HAP-1 (cell line): ENCODE data around the gene HCST.
"Not testable (repeated sequence)": the region's sequence is repeated elsewhere in the genome, so short reads cannot be mapped to it uniquely, and the experiment has no call there.

ENCODE experiments used
- DNase-seq, 2 experiments: peaks; one replicate each; pipeline ENCODE4 v3.0.0-alpha.2; 2016 to 2020; ENCODE audit warnings: low spot score in 2 of 2
- H3K27me3 ChIP-seq: fragments of 250-450 bp; sonication (Bioruptor Pico); 2 replicates; pipeline ENCODE4 v1.5.1; 2020; ENCODE audit warnings: low read depth, mild to moderate bottlenecking, moderate library complexity
- H3K36me3 ChIP-seq: fragments of 250-450 bp; sonication (Bioruptor Pico); replicated peaks from 2 replicates; pipeline ENCODE4 v1.5.1; 2020; ENCODE audit warnings: mild to moderate bottlenecking
- H3K4me1 ChIP-seq: fragments of 250-450 bp; sonication (Bioruptor Pico); 2 replicates; pipeline ENCODE4 v1.5.1; 2020; ENCODE audit warnings: mild to moderate bottlenecking
- H3K4me3 ChIP-seq: fragments of 250-450 bp; sonication (Bioruptor Pico); 2 replicates; pipeline ENCODE4 v1.5.1; 2020; ENCODE audit warnings: mild to moderate bottlenecking, moderate library complexity
- H3K9me3 ChIP-seq: fragments of 250-450 bp; sonication (Bioruptor Pico); 2 replicates; pipeline ENCODE4 v1.5.1; 2020; ENCODE audit warnings: mild to moderate bottlenecking, moderate library complexity
- in situ Hi-C: fragments of 300-500 bp; cut with MboI; formaldehyde crosslinking; loops from 3 replicates; pipeline ENCODE4 v1.14.3; 2020; ENCODE audit warnings: low sequenced_read_pairs, inconsistent platforms, mixed read lengths

HCST gene

GRCh38 chr19:35869327-35870123 is 32.8 kb upstream of the HCST start:
- peak; percentile 95 to 97 for DNase-seq
- Histone ChIP-seq H3K4me3 (peak overlapping the region; percentile 36), H3K27me3 (no peaks in the 10 kb centered on the region), H3K9me3 (no peaks in the 10 kb centered on the region), H3K36me3 (no peaks in the 10 kb centered on the region), H3K4me1 (peaks cover 17% of the 10 kb centered on the region)
- in situ Hi-C loops = no loop called here

DNA sequence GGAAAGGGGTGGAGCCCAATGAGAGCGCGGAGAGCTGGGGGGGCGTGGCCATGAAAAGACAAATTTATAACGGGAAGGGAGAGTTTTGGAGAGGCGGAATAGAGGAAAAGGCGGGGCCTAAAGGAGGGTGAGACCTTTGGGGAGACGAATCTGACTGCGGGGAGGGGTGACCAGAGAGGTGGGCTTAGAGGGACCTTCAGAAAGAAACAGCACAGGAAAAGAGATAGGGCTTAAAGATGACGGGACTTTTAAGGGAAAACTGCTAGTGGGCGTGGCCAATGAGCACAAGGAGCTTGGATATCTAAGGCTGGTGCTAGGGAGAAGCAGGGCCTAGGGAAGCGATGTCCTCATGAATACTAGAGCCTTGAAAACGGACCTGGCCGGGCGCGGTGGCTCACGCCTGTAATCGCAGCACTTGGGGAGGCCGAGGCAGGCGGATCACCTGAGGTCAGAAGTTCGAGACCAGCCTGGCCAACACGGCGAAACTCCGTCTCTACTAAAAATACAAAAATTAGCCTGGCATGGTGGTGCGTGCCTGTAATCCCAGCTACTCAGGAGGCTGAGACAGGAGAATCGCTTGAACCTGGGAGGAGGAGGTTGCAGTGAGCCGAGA is 32.1 kb upstream of the HCST start:
- Histone ChIP-seq H3K4me1 (peaks cover 17% of the 10 kb centered on the region), H3K4me3 (peak overlapping the region; percentile 36)
- in situ Hi-C loops, H3K9me3 ChIP-seq, H3K27me3 ChIP-seq, H3K36me3 ChIP-seq: not testable (repeated sequence)
- DNase-seq = peak; percentile 91 to 93

GRCh38 chr19:35870798-35871197 is 31.5 kb upstream of the HCST start:
- H3K9me3 ChIP-seq = no peaks in the 10 kb centered on the region
- no peak overlapping the region for H3K4me3 ChIP-seq
- in situ Hi-C loops = no loop called here
- DNase-seq = no peak
- H3K36me3 ChIP-seq = no peaks in the 10 kb centered on the region
- no peaks in the 10 kb centered on the region for H3K27me3 ChIP-seq
- H3K4me1 ChIP-seq = peaks cover 17% of the 10 kb centered on the region

GRCh38 chr19:35871611-35872010 is 30.7 kb upstream of the HCST start:
- in situ Hi-C loops = no loop called here
- Histone ChIP-seq H3K36me3 (no peaks in the 10 kb centered on the region), H3K9me3 (no peaks in the 10 kb centered on the region)

DNA sequence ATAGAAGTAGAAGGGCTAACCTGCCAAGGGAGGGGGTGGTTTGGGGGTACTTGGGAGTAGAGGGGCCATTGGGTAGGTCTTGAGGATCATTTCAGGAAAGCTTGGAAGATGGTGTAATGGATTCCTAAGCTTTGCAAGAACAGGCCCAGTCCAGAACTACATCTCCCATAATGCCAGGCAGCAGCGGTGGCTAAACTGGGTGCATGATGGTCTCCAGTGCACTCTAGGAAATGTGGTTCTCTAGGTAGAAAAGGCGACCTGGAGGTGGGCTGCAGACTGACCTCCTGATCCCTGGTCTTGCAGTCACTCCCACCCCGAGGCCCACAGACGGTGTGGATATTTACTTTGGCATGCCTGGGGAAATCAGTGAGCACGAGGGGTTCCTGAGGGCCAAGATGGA is 30.1 kb upstream of the HCST start:
- no peaks in the 10 kb centered on the region for H3K27me3 ChIP-seq
- H3K36me3 ChIP-seq = no peaks in the 10 kb centered on the region; the same call in 1 of the 2 replicates
- no peak for DNase-seq
- in situ Hi-C loops = no loop called here
- peaks cover 17% of the 10 kb centered on the region for H3K4me1 ChIP-seq
- H3K9me3 ChIP-seq = no peaks in the 10 kb centered on the region
- H3K4me3 ChIP-seq = no peak overlapping the region

More at GRCh38 chr19:35871611-35872010, 30.7 kb upstream of the HCST start:
- H3K4me3 ChIP-seq = no peak overlapping the region
- peaks cover 17% of the 10 kb centered on the region for H3K4me1 ChIP-seq
- DNase-seq = no peak
- H3K27me3 ChIP-seq = no peaks in the 10 kb centered on the region

DNA sequence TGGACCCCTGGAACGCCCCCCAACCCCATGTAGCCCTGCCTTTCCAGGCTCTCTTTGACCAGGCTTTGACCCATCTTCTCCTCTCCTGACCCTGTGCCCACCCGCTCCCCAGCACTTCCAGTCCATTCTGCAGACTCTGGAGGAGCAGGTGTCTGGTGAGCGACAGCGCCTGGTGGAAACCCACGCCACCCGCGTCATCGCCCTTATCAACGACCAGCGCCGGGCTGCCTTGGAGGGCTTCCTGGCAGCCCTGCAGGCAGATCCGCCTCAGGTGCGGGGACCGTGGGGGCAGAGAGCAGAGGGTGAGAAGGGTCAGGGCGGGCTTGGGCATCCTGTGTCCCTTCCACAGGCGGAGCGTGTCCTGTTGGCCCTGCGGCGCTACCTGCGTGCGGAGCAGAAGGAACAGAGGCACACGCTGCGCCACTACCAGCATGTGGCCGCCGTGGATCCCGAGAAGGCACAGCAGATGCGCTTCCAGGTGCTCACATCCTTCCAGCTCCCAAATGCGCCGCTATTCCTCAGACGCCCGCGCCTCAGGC is 27.9 kb upstream of the HCST start:
- Histone ChIP-seq H3K4me1 (peaks cover 6% of the 10 kb centered on the region), H3K4me3 (no peak overlapping the region), H3K27me3 (no peaks in the 10 kb centered on the region), H3K36me3 (no peaks in the 10 kb centered on the region; the same call in 1 of the 2 replicates), H3K9me3 (no peaks in the 10 kb centered on the region)
- in situ Hi-C loops = no loop called here
- no peak for DNase-seq

GRCh38 chr19:35879068-35879467 is 23.3 kb upstream of the HCST start:
- DNase-seq = no peak
- H3K36me3 ChIP-seq = no peaks in the 10 kb centered on the region; the same call in 1 of the 2 replicates
- no peak overlapping the region for H3K4me3 ChIP-seq
- H3K27me3 ChIP-seq = no peaks in the 10 kb centered on the region
- H3K4me1 ChIP-seq = no peaks in the 10 kb centered on the region
- no peaks in the 10 kb centered on the region for H3K9me3 ChIP-seq
- in situ Hi-C loops = no loop called here

DNA sequence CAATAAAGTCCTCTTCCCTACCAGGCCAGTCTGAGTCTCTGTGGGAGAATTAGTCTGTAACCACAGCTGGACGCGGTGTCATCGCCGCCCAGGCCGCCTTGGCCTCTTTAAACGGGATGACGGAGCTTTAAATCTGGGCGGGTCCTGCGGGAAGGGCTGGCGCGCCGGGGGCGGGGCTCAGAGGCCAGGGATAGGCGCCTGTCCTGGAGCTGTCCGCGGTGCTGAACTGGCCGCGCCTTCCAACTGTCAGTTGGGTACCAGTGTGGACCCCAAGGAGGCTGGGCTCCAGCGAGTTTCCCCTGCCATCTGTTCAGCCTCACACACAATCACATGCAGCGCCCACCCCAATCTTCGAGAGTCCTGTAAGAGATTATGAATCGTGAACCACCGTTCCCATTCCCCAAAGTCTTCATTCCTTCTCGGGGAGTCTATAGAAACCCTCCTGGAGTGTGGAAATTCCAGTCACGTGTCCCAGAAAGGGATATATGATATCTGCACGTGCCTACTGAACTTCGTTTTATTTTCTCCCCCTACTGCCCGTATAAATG is 22.5 kb upstream of the HCST start:
- H3K4me1 ChIP-seq = no peaks in the 10 kb centered on the region
- in situ Hi-C loops = no loop called here
- H3K36me3 ChIP-seq = no peaks in the 10 kb centered on the region; the same call in 1 of the 2 replicates
- DNase-seq = peak; percentile 79 to 98
- no peak overlapping the region for H3K4me3 ChIP-seq
- H3K27me3 ChIP-seq = no peaks in the 10 kb centered on the region
- no peaks in the 10 kb centered on the region for H3K9me3 ChIP-seq

DNA sequence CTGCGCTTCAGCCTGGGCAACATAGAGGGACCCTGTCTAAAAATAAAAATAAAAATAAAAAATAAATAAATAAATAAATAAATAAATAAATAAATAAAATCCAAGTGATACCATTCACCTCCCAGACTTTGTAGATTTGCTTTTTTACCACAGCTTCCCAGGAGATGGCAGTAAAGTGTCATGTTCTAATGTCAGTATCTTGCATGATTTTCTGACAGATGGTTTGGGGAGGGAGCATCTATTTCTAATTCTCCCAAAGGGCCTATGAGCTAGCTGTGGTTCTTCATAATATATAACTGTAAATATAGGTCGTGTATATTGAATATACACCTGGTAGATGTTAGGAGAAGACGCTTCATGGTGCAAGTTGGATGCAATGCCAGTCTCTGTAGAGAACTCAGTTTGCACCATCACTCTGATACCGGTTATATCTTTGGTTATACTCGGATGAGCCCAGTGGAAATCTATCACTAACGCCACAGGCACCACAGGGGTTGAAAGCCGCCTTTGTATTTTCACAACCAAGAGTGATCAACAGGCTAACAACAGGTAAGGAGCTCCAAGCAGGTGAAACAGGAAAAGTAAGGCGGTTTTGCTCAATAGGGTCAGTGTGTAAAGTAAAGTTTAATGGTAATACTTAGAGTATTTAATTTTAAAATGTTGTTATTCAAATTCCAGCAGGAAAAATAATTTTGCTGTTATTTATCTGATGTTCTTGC is 20.1 kb upstream of the HCST start:
- in situ Hi-C loops = no loop called here
- Histone ChIP-seq H3K27me3 (no peaks in the 10 kb centered on the region), H3K36me3 (peaks cover 2% of the 10 kb centered on the region; the same call in 1 of the 2 replicates), H3K4me1 (no peaks in the 10 kb centered on the region), H3K4me3 (no peak overlapping the region), H3K9me3 (no peaks in the 10 kb centered on the region)
- DNase-seq = peak; percentile 46 to 55

DNA sequence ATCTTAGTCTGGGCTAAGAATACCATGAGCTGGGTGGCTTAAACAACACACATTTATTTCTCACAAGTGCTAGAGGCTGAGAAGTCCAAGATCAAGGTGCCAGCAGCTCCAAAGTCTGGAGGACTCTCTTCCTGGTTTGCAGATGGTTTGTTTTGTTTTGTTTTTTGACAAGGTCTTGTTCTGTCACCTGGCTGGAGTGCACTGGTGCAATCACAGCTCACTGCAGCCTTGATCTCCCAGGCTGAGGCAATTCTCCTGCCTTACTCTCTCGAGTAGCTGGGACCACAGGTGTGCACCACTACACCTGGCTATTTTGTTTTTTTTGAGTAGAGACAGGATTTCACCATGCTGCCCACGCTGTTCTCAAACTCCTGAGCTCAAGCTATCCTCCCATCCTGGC is 18.4 kb upstream of the HCST start:
- H3K4me3 ChIP-seq = no peak overlapping the region
- in situ Hi-C loops = no loop called here
- no peaks in the 10 kb centered on the region for H3K27me3 ChIP-seq
- DNase-seq = no peak
- no peaks in the 10 kb centered on the region for H3K9me3 ChIP-seq
- H3K4me1 ChIP-seq = no peaks in the 10 kb centered on the region
- peaks cover 12% of the 10 kb centered on the region for H3K36me3 ChIP-seq

- Histone ChIP-seq H3K9me3 (no peaks in the 10 kb centered on the region), H3K4me1 (no peaks in the 10 kb centered on the region), H3K27me3 (no peaks in the 10 kb centered on the region), H3K4me3 (no peak overlapping the region), H3K36me3 (peaks cover 20% of the 10 kb centered on the region)
- no peak for DNase-seq
- in situ Hi-C loops = no loop called here
These were observed 17.0 kb upstream of the HCST start for GRCh38 chr19:35885225-35885738.

DNA sequence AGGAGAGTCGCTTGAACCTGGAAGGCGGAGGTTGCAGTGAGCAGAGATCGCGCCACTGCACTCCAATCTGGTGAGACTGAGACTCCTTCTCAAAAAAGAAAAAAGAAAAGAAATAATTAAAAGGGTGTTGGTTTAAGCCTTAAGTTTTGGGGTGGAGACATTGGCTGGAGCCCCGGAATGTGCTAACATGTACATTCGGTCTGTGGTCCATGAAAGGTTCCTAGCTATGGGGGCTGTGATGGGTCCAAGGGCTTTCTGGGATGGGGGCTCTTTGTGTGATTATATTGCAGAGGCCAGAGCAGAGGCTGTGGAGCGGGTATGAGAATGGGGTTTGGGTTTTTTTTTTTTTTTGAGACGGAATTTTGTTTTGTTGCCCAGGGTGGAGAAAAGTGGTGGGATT is 16.4 kb upstream of the HCST start:
- no peak for DNase-seq
- in situ Hi-C loops = no loop called here
- Histone ChIP-seq H3K27me3 (no peaks in the 10 kb centered on the region), H3K36me3 (peaks cover 26% of the 10 kb centered on the region), H3K4me3 (no peak overlapping the region), H3K4me1 (no peaks in the 10 kb centered on the region), H3K9me3 (no peaks in the 10 kb centered on the region)

DNA sequence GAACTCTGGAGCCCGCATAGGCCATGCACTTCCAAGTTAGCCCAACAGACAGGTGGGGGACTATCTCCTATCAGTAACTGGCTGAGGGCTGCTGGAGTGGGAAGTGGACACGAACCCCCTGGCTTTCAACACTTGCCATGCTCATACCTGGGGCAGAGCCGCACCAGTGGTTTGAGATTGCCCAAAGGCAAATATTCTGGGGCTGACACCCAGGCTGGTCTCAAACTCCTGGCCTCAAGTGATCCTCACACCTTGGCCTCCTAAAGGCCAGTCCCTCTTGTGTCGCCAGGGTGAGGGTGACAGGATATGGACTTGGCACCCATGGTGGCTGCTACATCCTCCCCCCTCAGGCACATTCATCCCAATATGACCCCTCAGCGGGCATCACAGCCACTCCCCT is 15.1 kb upstream of the HCST start:
- no peak for DNase-seq
- Histone ChIP-seq H3K36me3 (peaks cover 30% of the 10 kb centered on the region), H3K9me3 (no peaks in the 10 kb centered on the region), H3K4me1 (no peaks in the 10 kb centered on the region), H3K27me3 (no peaks in the 10 kb centered on the region), H3K4me3 (no peak overlapping the region)
- in situ Hi-C loops = no loop called here
